GM19351 (cell line): ENCODE measurements around the gene IL31.
"Not testable (repeated sequence)": the region's sequence is repeated elsewhere in the genome, so short reads cannot be mapped to it uniquely, and the experiment has no call there.

Experiments
- ATAC-seq: cut with Tn5 transposase; IDR thresholded peaks from one replicate; pipeline ENCODE4 v1.9.1; 2021; ENCODE audit warnings: mild to moderate bottlenecking, moderate library complexity; ENCODE audit not compliant: unreplicated experiment

IL31 gene

GRCh38 chr12:122174155-122174845 is at the start of gene IL31:
TSS of gene IL31 (minus strand) at chr12:122174221. CDS start at chr12:122174172, 49 bp downstream.
- ATAC-seq = no peak

DNA sequence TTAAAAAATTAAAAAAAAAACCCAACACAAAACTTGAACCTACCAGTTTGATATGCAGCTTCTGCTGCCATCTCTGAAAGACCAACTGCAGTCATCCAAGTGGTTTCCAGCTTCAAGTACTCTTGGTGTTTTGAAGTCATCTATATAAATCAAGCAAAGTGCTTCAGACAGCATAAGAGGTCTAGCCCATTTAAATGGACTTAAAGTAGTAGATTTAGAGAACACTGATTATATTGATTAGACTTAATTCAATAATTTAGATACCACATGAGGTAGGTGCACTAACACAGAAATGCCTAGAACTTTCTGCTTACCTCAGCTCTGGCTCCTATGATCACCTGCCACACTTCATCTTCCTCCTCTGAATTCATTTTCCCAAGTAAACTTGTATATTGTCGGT is 42.4 kb upstream of the IL31 start:
- ATAC-seq = no peak

- ATAC-seq = no peak
These were observed 41.8 kb upstream of the IL31 start for GRCh38 chr12:122215771-122216170.

DNA sequence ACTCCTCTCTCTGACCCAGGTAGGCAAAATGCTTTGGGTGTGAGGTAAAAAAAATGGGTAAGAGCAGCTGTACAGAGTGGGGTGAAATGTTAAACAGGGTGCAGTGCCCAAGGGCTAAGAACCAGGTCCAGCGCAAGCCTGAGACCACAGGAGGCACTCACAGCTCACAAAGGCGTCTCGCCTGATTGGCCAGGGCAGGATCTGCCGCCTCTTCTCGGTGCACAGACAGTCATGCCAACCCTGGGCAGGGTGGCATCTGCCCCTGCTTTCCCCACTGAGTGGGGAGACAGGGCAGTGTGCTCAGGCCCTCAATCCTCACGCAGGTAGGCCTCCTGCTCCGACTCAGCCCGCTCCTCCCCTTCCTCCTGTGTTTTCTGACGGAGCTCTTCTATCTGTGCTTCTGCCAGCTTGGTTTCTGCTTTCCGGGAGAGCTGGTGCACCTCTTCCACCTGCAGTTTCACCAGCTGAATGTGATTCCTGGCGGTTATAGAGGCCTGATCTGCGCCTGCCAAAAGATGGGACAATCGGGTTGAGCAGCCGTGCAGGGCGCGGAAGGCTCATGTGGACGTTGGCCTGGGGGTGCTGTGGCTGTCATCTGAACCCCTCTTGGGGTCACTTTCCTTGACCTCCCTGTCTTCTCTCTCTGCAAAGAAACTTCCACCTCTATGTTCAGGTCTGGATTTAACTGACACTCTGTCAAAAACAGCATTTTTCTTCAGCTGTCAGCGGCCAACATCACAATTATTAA is 34.2 kb upstream of the IL31 start:
- no peak for ATAC-seq

DNA sequence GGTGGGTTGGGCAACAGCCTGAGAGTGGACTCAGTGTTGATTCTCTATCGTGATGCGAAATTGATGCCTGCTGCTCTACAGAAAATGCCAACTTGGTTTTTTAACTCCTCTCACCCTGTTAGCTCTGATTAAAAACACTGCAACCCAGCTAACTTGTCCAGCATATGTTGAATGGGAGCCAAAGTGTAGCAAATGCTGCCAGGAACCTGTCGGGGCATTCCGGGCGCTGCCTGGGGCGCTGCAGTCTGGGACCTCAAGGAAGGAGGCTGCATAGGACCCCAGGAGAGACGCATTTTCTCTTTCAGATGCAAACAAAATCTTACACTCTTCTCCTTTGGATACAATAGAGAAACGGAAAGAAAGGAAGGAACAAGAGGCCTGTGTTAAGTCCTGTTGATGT is 33.4 kb upstream of the IL31 start:
- ATAC-seq = no peak

- ATAC-seq = no peak
These were observed 33.0 kb upstream of the IL31 start for GRCh38 chr12:122206976-122207375.

GRCh38 chr12:122206111-122206881 is 32.3 kb upstream of the IL31 start:
- no peak for ATAC-seq

DNA sequence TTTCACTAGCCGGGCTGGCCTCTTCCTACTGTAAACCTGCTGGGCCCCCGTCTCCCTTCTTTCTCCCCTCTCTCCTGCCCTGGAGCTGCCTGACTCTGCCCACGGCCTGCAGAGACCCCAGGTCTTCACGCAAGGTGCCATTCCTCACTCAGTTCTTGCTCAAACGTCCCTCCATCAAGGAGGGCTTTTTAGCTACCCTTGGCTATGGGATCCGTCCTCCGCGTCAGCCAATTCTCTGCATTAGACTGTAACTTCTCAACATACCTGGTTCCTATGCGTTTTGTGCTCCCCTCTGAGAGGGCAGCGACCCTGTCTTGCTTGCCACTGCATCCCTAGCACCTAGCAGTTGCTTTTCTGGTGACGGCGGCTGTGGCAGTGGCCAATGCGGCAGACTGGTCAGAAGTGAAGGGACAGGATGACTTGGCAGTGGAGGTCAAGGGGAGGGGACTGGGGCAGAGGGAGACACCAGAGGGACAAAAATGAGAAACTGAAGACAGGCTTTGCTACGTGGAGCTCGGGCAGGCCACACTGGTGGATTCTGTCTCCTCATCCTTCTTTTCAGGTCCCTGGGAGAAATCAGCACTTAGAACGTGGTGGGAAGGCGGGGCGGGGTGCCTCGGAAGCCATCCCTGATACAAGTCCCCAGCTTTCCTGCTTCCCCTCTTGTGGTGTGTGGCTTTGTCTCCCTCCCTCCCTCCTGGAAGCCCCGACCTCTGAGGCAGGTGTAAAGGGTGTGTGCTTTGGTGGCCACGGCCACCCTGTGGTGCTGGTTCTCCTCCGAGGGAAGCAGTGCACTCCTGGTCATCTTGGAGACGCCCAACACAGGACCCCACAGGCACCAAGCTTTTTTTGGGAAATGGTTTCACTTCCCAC is 31.3 kb upstream of the IL31 start:
- no peak for ATAC-seq

DNA sequence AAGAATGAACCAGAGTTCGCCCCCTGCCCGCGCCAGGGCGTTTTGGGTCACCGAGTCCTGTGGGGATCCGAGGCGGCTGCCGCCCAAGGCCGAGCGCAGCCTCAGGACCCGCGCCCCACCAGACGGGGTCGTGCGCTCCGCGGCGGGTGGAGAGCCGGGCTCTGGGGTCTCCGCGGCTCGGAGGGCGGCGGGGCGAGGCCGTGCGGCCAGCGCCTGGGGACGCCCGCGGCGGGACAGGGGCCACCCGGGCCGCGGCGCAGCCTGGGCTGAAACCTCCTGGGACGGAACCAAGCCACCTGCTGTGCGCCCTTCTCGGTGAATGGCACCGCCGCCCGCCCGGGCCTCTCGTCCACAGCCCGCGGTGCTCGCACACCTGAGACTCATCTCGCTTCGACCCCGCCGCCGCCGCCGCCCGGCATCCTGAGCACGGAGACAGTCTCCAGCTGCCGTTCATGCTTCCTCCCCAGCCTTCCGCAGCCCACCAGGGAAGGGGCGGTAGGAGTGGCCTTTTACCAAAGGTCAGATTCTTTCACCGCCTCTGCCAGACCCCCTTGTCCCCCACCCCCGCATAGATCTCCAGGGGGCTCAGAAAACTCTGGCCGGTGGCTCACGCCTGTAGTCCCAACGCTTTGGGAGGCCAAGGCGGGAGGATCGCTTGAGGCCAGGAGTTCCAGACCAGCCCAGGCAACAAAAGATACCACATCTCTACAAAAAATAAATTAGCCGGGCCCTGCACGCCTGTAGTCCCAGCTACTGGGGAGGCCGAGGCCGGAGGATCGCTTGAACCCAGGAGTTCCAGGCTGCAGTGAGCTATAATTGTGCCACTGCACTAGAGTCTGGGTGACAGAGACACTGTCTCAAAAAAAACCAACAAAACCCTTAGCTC is 30.4 kb upstream of the IL31 start:
- ATAC-seq = no peak

DNA sequence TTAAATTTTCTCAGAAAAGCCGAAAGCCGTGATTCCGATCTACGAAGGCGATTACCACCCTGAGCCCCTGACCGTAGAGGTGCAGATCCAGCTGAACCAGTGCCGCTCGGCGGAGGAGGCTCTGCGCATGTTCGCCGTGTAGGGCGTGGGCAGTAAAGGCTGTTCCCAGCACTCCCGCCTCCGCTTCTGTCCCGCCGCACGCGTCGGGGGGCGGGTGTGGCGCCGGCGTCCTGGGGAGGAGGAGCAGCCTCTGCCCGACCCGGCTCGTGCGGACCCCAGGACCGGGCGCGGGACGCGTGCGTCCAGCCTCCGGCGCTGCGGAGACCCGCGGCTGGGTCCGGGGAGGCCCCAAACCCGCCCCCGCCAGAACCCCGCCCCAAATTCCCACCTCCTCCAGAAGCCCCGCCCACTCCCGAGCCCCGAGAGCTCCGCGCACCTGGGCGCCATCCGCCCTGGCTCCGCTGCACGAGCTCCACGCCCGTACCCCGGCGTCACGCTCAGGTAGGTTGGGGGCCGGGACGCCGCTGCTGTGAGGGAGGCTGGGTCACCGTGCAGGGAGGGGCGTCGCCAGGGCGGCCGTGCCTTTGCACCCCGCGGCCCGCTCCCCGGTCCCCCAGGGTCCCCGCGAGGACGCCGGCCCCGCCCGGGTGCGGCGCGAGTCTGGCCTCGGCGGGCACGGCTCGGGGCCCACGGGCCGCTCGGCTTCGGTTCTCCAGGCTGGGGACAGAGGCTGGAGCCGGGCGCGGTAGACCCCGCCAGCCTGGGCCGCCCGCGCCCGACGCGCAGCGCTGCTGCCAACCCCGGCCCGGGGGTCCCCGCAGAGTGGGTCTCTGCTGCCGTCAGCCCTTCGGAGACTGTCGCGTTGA is 29.5 kb upstream of the IL31 start, which contains the start of gene B3GNT4:
B3GNT4 (plus strand) TSS at position 409 of the 866 bp plus-strand sequence. CDS start 910 bp downstream, outside the sequence.
- ATAC-seq = no peak

DNA sequence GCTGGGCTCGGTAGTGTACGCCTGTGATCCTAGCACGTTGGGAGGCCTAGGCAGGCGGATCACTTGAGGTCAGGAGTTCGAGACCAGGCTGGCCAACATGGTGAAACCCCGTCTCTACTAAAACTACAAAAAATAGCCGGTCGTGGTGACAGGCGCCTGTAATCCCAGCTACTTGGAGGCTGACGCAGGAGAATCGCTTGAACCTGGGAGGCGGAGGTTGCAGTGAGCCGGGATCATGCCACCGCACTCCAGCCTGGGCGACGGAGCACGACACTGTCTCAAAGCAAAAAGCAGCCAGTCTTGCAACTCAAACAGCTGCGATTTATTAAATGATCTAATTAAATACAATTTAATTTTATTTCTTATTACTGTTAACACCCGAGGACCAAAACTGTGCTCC is 28.8 kb upstream of the IL31 start:
- not testable (repeated sequence) for ATAC-seq

DNA sequence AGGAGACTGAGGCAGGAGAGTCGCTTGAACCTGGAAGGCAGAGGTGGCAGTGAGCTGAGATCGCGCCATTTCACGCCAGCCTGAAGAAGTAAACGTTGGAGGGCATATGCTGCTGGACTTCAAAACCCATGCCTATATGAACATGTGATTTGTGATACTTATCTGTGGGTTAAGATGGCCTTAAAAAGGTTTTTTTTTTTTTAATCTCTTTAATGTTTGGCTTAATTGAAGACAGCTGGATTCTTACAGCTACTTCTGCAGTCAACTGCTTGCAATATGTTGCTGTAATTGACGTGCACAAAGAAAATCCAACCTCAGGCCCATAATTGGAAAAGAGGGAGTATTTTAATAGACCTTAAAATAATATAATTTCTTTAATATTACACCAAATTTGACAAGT is 28.0 kb upstream of the IL31 start:
- no peak for ATAC-seq

DNA sequence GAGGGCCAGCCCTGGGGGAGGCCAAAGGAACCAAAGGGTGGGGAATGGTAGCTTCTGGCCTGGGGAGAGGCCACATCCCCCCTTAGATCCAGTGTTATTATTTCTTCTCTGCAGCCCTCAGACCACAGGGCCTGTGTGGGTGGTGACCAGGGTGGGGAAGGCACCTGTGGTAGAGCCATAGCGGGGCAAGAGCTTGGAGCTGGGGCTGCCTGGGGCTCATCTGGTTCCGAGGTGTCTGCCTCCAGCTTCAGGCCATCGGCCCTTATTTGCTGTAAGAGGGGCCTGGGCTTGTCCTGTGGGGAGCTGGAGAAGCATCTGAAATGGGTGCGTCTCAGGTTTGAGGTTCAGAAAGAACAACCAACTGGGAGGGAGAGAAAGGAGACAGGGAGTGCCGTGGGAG is 27.4 kb upstream of the IL31 start:
- ATAC-seq = no peak

DNA sequence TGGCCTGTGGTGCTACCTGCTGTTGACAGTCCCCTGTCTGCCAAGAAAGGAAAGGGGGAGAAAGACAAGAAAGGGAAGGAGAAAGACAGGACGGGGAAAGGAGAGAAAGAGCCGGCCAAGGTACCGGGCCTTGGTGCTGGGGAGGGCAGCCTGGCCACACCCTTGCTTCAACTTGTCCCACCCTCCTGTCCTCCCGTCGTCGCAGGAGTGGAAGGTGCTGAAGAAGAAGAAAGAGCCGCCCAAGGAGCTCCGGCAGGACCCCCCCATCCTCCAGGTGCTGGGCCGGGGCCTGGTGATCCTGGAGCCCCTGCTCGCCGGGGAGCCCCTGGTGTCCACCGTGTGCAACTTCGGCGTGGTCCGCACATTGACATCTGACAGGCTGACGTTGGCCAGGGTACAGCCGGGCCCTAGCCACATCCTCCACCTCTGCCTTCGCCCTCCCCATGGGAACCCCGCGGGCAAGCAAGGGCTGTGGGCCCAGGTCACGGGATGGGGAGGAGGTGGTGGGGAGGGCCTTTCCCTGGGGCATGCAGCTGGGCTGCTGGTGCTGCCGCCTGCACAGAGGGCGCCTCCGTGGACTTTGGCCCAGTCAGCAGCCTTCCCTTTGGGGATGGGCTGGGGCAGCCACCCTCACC is 26.6 kb upstream of the IL31 start:
- ATAC-seq = no peak

GRCh38 chr12:122199484-122200355 is 25.7 kb upstream of the IL31 start:
- ATAC-seq = no peak

GRCh38 chr12:122197612-122197966 is 23.6 kb upstream of the IL31 start:
- no peak for ATAC-seq

- no peak for ATAC-seq
These were observed 21.4 kb upstream of the IL31 start for GRCh38 chr12:122195405-122195804.
